ENCODE measurements around the gene CALCOCO2. TPM values are rescaled to one million over a fixed set of nuclear protein-coding genes. Genes with fewer than 3 reads are reported as not detected.
A peak's percentile ranks its signal among the peaks of the same experiment; 100 is the strongest.

Gene CALCOCO2
- total and polyA plus RNA-seq, 2 of the 13 experiments (the other 11 are each of a cell fraction or from before 2014, with no cell fraction given) = 72.9 to 111 TPM

DNA sequence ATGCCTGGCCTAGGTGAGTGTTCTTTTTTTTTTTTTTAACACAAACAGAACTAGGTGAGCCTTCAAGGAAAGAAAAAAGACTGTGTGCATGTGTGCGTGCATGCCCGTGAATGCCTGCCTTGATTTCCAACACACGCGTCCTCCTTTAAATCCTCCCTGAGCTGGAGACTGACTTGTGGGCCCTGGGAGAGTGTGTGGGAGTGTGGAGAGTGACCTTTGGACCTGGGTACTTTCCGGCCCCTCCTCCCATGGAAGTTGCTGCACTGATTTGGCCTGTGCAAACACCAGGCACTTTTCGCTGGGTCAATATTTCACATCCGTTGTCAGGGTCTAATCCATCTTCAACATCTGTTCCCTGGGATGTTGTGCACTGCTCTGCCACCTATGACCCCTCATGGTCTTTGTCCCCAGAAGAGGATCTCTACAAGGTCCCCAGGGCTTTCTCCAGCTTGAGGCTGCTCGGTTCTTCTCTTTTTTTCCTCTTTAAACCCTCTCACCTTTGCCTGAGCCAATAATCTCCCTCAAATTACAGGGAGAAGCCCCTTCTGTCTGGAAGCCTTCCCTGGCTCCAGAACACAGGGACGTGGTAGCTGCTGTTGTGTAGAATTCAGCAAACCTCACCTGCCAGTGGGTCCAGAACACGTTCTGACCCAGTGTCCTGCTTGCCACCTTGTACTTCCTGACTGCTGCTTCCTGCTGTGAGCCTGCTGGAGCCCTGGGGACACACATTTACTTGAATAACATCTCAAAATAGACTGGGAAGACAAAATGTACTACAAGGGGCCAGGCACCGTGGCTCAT lies 40.9 kb downstream of the CALCOCO2 start (continued):
- TF ChIP-seq HOXA3 (CRISPR knock-in tag; IDR thresholded peaks at IDR 0.05) = peak; percentile 96
- peak; percentile 91; the same call in 1 of the 2 replicates for TF ChIP-seq ZNF563 (CRISPR knock-in tag; IDR thresholded peaks at IDR 0.05)
- peak; percentile 95 for TF ChIP-seq ZMYM3 (CRISPR knock-in tag; IDR thresholded peaks at IDR 0.05)
- TF ChIP-seq EZH2 (conservative IDR thresholded peaks at IDR 0.05; ENCODE audit: low read depth, low read length) = no peak
- TF ChIP-seq, protein P1, sequence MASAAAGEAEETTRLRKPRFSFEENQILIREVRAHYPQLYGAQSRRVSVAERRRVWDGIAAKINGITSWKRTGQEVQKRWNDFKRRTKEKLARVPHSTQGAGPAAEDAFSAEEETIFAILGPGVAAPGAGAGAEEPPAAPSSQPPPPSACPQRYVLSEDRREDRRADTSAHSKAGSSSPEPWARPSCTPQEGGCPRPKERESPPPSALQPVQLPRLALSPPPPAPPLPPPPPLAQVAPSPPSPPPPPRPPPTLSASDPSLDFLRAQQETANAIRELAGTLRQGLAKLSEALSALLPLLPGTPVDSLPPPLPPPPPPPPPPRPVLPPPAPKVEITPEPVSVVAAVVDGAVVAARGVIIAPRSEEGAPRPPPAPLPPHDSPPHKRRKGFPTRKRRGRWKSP (CRISPR knock-in tag; IDR thresholded peaks at IDR 0.05) = peak; percentile 65
- TF ChIP-seq, protein P2, sequence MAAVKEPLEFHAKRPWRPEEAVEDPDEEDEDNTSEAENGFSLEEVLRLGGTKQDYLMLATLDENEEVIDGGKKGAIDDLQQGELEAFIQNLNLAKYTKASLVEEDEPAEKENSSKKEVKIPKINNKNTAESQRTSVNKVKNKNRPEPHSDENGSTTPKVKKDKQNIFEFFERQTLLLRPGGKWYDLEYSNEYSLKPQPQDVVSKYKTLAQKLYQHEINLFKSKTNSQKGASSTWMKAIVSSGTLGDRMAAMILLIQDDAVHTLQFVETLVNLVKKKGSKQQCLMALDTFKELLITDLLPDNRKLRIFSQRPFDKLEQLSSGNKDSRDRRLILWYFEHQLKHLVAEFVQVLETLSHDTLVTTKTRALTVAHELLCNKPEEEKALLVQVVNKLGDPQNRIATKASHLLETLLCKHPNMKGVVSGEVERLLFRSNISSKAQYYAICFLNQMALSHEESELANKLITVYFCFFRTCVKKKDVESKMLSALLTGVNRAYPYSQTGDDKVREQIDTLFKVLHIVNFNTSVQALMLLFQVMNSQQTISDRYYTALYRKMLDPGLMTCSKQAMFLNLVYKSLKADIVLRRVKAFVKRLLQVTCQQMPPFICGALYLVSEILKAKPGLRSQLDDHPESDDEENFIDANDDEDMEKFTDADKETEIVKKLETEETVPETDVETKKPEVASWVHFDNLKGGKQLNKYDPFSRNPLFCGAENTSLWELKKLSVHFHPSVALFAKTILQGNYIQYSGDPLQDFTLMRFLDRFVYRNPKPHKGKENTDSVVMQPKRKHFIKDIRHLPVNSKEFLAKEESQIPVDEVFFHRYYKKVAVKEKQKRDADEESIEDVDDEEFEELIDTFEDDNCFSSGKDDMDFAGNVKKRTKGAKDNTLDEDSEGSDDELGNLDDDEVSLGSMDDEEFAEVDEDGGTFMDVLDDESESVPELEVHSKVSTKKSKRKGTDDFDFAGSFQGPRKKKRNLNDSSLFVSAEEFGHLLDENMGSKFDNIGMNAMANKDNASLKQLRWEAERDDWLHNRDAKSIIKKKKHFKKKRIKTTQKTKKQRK (IDR thresholded peaks at IDR 0.05; ENCODE audit: low read length) = no peak
- no peak for TF ChIP-seq PTBP1 (IDR thresholded peaks at IDR 0.05; ENCODE audit: low read depth, low read length, poor library complexity, severe bottlenecking)
- no peak for TF ChIP-seq ZNF547 (CRISPR knock-in tag; IDR thresholded peaks at IDR 0.05)
- TF ChIP-seq, protein P3, sequence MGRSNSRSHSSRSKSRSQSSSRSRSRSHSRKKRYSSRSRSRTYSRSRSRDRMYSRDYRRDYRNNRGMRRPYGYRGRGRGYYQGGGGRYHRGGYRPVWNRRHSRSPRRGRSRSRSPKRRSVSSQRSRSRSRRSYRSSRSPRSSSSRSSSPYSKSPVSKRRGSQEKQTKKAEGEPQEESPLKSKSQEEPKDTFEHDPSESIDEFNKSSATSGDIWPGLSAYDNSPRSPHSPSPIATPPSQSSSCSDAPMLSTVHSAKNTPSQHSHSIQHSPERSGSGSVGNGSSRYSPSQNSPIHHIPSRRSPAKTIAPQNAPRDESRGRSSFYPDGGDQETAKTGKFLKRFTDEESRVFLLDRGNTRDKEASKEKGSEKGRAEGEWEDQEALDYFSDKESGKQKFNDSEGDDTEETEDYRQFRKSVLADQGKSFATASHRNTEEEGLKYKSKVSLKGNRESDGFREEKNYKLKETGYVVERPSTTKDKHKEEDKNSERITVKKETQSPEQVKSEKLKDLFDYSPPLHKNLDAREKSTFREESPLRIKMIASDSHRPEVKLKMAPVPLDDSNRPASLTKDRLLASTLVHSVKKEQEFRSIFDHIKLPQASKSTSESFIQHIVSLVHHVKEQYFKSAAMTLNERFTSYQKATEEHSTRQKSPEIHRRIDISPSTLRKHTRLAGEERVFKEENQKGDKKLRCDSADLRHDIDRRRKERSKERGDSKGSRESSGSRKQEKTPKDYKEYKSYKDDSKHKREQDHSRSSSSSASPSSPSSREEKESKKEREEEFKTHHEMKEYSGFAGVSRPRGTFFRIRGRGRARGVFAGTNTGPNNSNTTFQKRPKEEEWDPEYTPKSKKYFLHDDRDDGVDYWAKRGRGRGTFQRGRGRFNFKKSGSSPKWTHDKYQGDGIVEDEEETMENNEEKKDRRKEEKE (IDR thresholded peaks at IDR 0.05) = no peak
- no peak; the same call in 1 of the 2 replicates for TF ChIP-seq ZNF768 (CRISPR knock-in tag; IDR thresholded peaks at IDR 0.05)
- no peak for TF ChIP-seq KLF13 (CRISPR knock-in tag; IDR thresholded peaks at IDR 0.05)
- TF ChIP-seq NFRKB (IDR thresholded peaks at IDR 0.05) = no peak
- TF ChIP-seq, protein P4, sequence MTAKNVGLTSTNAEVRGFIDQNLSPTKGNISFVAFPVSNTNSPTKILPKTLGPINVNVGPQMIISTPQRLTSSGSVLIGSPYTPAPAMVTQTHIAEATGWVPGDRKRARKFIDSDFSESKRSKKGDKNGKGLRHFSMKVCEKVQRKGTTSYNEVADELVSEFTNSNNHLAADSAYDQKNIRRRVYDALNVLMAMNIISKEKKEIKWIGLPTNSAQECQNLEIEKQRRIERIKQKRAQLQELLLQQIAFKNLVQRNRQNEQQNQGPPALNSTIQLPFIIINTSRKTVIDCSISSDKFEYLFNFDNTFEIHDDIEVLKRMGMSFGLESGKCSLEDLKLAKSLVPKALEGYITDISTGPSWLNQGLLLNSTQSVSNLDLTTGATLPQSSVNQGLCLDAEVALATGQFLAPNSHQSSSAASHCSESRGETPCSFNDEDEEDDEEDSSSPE (CRISPR knock-in tag; IDR thresholded peaks at IDR 0.05) = peak; percentile 71; the same call in 1 of the 2 replicates
- peak; percentile 91 for TF ChIP-seq ZNF749 (CRISPR knock-in tag; IDR thresholded peaks at IDR 0.05; ENCODE audit: borderline replicate concordance)
- TF ChIP-seq AKAP8 (CRISPR knock-in tag; IDR thresholded peaks at IDR 0.05) = peak; percentile 89
- TF ChIP-seq PCBP1 (IDR thresholded peaks at IDR 0.05; ENCODE audit: borderline replicate concordance, low read depth, low read length) = no peak
- no peak for TF ChIP-seq TBP (CRISPR knock-in tag; IDR thresholded peaks at IDR 0.05)
- no peak; the same call in 1 of the 2 replicates for TF ChIP-seq NFKB2 (CRISPR knock-in tag; IDR thresholded peaks at IDR 0.05; ENCODE audit: borderline replicate concordance)
- TF ChIP-seq, protein P5, sequence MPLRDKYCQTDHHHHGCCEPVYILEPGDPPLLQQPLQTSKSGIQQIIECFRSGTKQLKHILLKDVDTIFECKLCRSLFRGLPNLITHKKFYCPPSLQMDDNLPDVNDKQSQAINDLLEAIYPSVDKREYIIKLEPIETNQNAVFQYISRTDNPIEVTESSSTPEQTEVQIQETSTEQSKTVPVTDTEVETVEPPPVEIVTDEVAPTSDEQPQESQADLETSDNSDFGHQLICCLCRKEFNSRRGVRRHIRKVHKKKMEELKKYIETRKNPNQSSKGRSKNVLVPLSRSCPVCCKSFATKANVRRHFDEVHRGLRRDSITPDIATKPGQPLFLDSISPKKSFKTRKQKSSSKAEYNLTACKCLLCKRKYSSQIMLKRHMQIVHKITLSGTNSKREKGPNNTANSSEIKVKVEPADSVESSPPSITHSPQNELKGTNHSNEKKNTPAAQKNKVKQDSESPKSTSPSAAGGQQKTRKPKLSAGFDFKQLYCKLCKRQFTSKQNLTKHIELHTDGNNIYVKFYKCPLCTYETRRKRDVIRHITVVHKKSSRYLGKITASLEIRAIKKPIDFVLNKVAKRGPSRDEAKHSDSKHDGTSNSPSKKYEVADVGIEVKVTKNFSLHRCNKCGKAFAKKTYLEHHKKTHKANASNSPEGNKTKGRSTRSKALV (CRISPR knock-in tag; IDR thresholded peaks at IDR 0.05) = no peak; the same call in 1 of the 2 replicates
